WERI-Rb-1 (cell line): ENCODE data around the gene DHRSX.
A peak's percentile ranks its signal among the peaks of the same experiment; 100 is the strongest.
"Not testable (repeated sequence)": the region's sequence is repeated elsewhere in the genome, so short reads cannot be mapped to it uniquely, and the experiment has no call there.

Experiments
- DNase-seq: peaks from one replicate; pipeline ENCODE4 v3.0.0-alpha.2; 2020
- H3K27ac ChIP-seq: fragments of 250-450 bp; sonication (Bioruptor Pico); 2 replicates; pipeline ENCODE4 v1.5.1; 2020; ENCODE audit warnings: mild to moderate bottlenecking, moderate library complexity
- H3K27me3 ChIP-seq: fragments of 250-450 bp; sonication (Bioruptor Pico); 2 replicates; pipeline ENCODE4 v1.5.1; 2021; ENCODE audit warnings: mild to moderate bottlenecking, low read depth, moderate library complexity; ENCODE audit not compliant: insufficient read depth, severe bottlenecking
- H3K36me3 ChIP-seq: fragments of 250-450 bp; sonication (Bioruptor Pico); 2 replicates; pipeline ENCODE4 v1.5.1; 2020; ENCODE audit warnings: mild to moderate bottlenecking, moderate library complexity
- H3K4me3 ChIP-seq: 2 replicates; pipeline ENCODE4 v1.5.1; 2011; ENCODE audit warnings: low read depth, mild to moderate bottlenecking, control low read depth, low read length
- H3K9me3 ChIP-seq: fragments of 250-450 bp; sonication (Bioruptor Pico); 2 replicates; pipeline ENCODE4 v1.5.1; 2021; ENCODE audit warnings: mild to moderate bottlenecking, moderate library complexity; ENCODE audit not compliant: severe bottlenecking
- TF ChIP-seq, protein P1 (sequence below): IDR thresholded peaks from 2 replicates; pipeline ENCODE4 v1.5.1; 2011; ENCODE audit warnings: low read depth, mild to moderate bottlenecking, control low read depth, inconsistent platforms, low read length

DHRSX gene

DNA sequence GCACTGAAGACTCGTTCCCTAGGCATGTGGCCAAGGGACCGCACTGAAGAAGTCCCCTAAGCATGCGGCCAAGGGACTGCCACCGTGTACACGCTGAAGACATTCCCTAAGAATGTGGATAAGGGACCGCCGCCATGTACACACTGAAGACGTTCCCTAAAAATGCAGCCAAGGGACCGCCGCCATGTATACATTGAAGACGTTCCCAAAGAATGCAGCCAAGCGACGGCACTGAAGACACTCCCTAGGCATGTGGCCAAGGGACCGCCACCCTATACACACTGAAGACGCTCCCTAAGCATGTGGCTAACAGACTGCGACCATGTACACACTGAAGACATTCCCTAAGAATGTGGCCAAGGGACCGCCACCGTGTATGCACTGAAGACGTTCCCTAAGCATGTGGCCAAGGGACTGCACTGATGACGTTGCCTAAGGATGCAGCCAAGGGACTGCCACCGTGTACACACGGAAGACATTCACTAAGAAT lies 31.5 kb downstream of the DHRSX start:
- H3K27ac ChIP-seq, result no peak overlapping the region
- TF ChIP-seq, protein P1, sequence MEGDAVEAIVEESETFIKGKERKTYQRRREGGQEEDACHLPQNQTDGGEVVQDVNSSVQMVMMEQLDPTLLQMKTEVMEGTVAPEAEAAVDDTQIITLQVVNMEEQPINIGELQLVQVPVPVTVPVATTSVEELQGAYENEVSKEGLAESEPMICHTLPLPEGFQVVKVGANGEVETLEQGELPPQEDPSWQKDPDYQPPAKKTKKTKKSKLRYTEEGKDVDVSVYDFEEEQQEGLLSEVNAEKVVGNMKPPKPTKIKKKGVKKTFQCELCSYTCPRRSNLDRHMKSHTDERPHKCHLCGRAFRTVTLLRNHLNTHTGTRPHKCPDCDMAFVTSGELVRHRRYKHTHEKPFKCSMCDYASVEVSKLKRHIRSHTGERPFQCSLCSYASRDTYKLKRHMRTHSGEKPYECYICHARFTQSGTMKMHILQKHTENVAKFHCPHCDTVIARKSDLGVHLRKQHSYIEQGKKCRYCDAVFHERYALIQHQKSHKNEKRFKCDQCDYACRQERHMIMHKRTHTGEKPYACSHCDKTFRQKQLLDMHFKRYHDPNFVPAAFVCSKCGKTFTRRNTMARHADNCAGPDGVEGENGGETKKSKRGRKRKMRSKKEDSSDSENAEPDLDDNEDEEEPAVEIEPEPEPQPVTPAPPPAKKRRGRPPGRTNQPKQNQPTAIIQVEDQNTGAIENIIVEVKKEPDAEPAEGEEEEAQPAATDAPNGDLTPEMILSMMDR, result no peak
- no peak for DNase-seq
- no peaks in the 10 kb centered on the region for H3K27me3 ChIP-seq
- H3K9me3 ChIP-seq, result peaks cover 3% of the 10 kb centered on the region
- no peaks in the 10 kb centered on the region for H3K36me3 ChIP-seq
- no peak overlapping the region for H3K4me3 ChIP-seq

DNA sequence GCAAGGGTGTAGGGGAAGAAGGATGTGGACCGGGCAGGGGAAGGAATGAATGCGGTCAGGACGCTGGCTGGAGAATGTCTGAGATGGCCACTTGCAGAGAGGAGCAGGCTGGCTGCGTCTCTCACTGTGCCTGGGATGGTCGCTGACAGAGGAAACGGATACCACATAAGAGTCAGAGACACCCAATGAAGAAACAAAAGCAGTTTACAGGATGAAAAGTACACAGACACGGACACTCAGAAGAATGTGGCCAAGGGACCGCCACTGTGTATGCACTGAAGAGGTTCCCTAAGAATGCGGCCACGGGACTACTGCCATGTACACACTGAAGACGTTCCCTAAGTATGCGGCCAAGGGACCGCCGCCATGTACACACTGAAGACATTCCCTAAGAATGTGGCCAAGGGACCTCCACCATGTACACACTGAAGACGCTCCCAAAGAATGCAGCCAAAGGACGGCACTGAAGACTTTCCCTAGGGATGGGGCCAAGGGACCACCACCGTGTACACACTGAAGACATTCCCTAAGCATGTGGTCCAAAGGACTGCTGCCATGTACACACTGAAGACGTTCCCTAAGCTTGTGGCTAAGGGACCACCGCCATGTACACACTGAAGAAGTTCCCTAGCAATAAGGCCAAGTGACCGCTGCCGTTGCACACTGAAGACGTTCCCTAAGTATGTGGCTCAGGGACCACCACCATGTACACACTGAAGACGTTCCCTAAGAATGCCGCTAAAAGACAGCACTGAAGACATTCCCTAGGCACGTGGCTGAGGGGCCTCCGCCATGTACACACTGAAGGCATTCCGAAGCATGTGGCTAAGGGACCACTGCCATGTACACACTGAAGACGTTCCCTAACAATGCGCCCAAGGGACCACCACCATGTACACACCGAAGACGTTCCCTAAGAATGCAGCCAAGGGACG lies 32.2 kb downstream of the DHRSX start:
- TF ChIP-seq, protein P1, result no peak
- H3K27me3 ChIP-seq, result no peaks in the 10 kb centered on the region
- H3K27ac ChIP-seq, result no peak overlapping the region
- no peaks in the 10 kb centered on the region for H3K36me3 ChIP-seq
- no peak overlapping the region for H3K4me3 ChIP-seq
- DNase-seq, result no peak
- peaks cover 3% of the 10 kb centered on the region for H3K9me3 ChIP-seq

DNA sequence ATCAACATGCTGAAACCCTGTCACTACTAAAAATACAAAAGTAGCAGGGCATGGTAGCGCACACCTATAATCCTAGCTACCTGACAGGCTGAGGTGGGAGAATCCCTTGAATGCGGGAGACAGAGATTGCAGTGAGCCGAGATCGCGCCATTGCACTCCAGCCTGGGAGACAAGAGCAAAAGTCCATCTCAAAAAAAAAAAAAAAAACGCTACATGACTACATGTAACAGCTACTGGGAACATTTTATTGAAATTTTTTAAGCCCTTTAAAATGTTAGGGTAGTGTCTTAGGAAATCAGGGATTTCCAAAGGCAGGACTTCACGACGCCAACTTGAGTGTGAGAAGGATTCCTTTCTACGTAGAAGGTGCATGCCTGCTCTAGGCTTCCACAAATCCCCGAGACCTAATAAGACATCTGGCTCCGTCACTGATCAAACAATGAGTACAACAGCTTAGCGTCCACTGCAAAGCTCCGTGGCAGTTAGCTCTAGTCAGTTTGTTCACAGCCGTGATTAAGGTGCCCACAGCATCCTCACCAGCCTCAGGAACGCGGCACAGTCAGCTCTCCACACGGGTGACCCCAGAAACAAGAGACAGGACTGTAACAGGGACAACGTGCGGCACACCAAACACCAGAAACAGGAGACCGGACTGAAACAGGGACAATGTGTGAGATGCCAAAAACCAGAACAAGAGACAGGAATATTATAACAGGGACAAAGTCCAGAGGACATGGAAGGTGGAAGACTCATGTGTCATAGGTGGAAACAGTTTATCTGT lies 33.7 kb downstream of the DHRSX start:
- no peak overlapping the region; the same call in 1 of the 2 replicates for H3K4me3 ChIP-seq
- peaks cover 3% of the 10 kb centered on the region for H3K9me3 ChIP-seq
- peak overlapping the region; percentile 59 for H3K27ac ChIP-seq
- peak; percentile 67 for DNase-seq
- H3K36me3 ChIP-seq, result no peaks in the 10 kb centered on the region
- no peaks in the 10 kb centered on the region for H3K27me3 ChIP-seq
- TF ChIP-seq, protein P1, result no peak

DNA sequence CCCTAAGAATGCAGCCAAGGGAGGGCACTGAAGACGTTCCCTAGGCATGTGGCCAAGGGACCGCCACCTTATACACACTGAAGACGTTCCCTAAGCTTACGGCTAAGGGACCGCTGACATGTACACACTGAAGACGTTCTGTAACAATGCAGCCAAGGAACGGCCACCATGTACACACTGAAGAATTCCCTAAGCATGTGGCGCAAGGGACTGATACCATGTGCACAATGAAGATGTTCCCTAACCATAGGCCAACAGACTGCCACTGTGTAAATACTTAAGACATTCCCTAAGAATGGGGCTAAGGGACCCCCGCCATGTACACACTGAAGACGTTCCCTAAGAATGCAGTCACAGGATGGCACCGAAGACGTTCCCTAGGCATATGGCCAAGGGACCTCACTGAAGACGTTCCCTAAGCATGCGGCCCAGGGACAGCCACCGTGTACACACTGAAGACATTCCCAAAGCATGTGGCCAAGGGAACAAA lies 36.1 kb downstream of the DHRSX start:
- TF ChIP-seq, protein P1, result no peak
- H3K27me3 ChIP-seq, result no peaks in the 10 kb centered on the region
- no peaks in the 10 kb centered on the region for H3K36me3 ChIP-seq
- H3K4me3 ChIP-seq, result no peak overlapping the region
- no peak overlapping the region for H3K27ac ChIP-seq
- no peaks in the 10 kb centered on the region for H3K9me3 ChIP-seq
- no peak for DNase-seq

DNA sequence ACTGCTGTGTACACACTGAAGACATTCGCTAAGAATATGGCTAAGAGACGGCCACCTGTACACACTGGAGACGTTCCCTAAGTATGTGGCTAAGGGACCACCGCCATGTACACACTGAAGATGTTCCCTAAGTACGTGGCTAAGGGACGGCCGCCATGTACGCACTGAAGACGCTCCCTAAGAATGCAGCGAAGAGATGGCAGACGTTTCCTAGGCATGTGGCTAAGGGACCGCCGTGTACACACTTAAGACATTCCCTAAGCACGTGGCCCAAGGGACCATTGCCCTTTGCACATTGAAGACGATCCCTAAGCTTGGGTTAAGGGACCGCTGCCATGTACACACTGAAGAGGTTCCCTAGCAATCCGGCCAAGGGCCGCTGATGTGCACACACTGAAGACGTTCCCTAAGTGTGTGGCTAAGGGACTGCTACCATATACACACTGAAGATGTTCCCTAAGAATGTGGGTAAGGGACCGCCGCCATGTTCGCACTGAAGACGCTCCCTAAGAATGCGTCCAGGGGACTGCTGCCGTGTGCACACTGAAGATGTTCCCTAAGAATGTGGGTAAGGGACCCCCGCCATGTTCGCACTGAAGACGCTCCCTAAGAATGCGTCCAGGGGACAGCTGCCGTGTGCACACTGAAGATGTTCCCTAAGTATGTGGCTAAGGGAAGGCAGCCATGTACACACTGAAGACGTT lies 36.7 kb downstream of the DHRSX start:
- no peaks in the 10 kb centered on the region for H3K9me3 ChIP-seq
- peak; percentile 33 for DNase-seq
- TF ChIP-seq, protein P1, result no peak
- H3K27ac ChIP-seq, result no peak overlapping the region
- no peaks in the 10 kb centered on the region for H3K36me3 ChIP-seq
- H3K27me3 ChIP-seq, result no peaks in the 10 kb centered on the region
- H3K4me3 ChIP-seq, result no peak overlapping the region

DNA sequence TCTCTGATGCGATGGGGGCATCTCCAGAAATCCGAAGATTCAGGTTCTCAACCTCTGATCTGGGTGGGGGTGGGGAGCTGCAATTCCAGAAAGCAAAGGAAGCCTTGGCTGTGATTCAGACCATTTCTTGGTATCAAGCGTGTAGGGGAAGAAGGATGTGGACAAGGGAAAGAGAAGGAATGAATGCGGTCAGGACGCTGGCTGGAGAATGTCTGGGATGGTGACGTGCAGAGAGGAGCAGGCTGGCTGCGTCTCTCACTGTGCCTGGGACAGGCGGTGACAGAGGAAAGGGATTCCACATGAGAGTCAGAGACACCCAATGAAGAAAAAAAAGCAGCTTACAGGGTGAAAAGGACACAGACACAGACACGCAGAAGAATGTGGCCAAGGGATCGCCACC lies 37.3 kb downstream of the DHRSX start:
- not testable (repeated sequence) for H3K27ac ChIP-seq

More for the DNA sequence above, 37.3 kb downstream of the DHRSX start:
- not testable (repeated sequence) for H3K36me3 ChIP-seq, H3K27me3 ChIP-seq, H3K4me3 ChIP-seq, DNase-seq, H3K9me3 ChIP-seq
